ENCODE measurements around the gene NMUR1.

NMUR1 gene

GRCh38 chr2:231524477-231525247, 5.6 kb downstream of the NMUR1 start:
- peak; percentile 31 for DNase-seq

- no peak for DNase-seq
These were observed 6.6 kb downstream of the NMUR1 start for GRCh38 chr2:231523451-231524285.

- no peak for DNase-seq
These were observed 7.6 kb downstream of the NMUR1 start for GRCh38 chr2:231522418-231523180.

GRCh38 chr2:231521443-231521842, 8.8 kb downstream of the NMUR1 start:
- DNase-seq, result no peak

- DNase-seq, result no peak
These were observed 10.2 kb downstream of the NMUR1 start for GRCh38 chr2:231519975-231520555.

- DNase-seq, result no peak
These were observed 11.5 kb downstream of the NMUR1 start for GRCh38 chr2:231518771-231519170.

- no peak for DNase-seq
These were observed 14.6 kb downstream of the NMUR1 start for GRCh38 chr2:231515603-231516002.

GRCh38 chr2:231514951-231515297, 15.3 kb downstream of the NMUR1 start:
- DNase-seq, result no peak

GRCh38 chr2:231514225-231514950, 15.9 kb downstream of the NMUR1 start:
- peak; percentile 99 for DNase-seq

- no peak for DNase-seq
These were observed 16.5 kb downstream of the NMUR1 start for GRCh38 chr2:231513746-231514224.

- no peak for DNase-seq
These were observed 18.0 kb downstream of the NMUR1 start for GRCh38 chr2:231512222-231512621.

GRCh38 chr2:231503766-231504165, 26.5 kb downstream of the NMUR1 start:
- no peak for DNase-seq

- no peak for DNase-seq
These were observed 27.6 kb downstream of the NMUR1 start for GRCh38 chr2:231502596-231502995.

- DNase-seq, result no peak
These were observed 32.6 kb downstream of the NMUR1 start for GRCh38 chr2:231497651-231498050.

- DNase-seq, result no peak
These were observed 35.6 kb downstream of the NMUR1 start for GRCh38 chr2:231494669-231495068.

GRCh38 chr2:231490801-231491200, 39.4 kb downstream of the NMUR1 start:
- DNase-seq, result no peak

- DNase-seq, result peak; percentile 75
These were observed 40.3 kb downstream of the NMUR1 start for GRCh38 chr2:231489990-231490389.

GRCh38 chr2:231488331-231488730, 41.9 kb downstream of the NMUR1 start:
- DNase-seq, result no peak

GRCh38 chr2:231486851-231487596, 43.2 kb downstream of the NMUR1 start:
- no peak for DNase-seq

GRCh38 chr2:231483398-231484329, 46.6 kb downstream of the NMUR1 start:
- peak; percentile 75 for DNase-seq
